Esophagus muscularis mucosa (tissue), 4 donors: ENCODE data around the gene SOX10. TPM values are rescaled to one million over a fixed set of nuclear protein-coding genes. Genes with fewer than 3 reads are reported as not detected.

Experiments used
- DNase-seq: peaks from one replicate; pipeline ENCODE4 v3.0.0-alpha.2; 2017; ENCODE audit errors: extremely low spot score
- H3K27ac ChIP-seq, 4 donors: fragments of 200-600 bp; sonication (generic); replicated peaks in 1 of 4; 1 replicate in 3 of 4; 2 replicates in 1 of 4; pipeline ENCODE4 v1.5.1; 2016 to 2019; ENCODE audit warnings: mild to moderate bottlenecking in 1 of 4
- H3K27me3 ChIP-seq, 4 donors: fragments of 200-600 bp; sonication (generic); one replicate each; pipeline versions ENCODE4 v1.5.1 to v1.6.0; 2016 to 2019
- H3K36me3 ChIP-seq, 4 donors: fragments of 200-600 bp; sonication (generic); one replicate each; pipeline ENCODE4 v1.5.1; 2016 to 2019
- H3K4me1 ChIP-seq, 4 donors: fragments of 200-600 bp; sonication (generic); one replicate each; pipeline ENCODE4 v1.5.1; 2016 to 2019
- H3K4me3 ChIP-seq, 4 donors: fragments of 200-600 bp; sonication (generic); 1 replicate in 2 of 4; 2 replicates in 2 of 4; pipeline ENCODE4 v1.5.1; 2016 to 2019; ENCODE audit warnings: mild to moderate bottlenecking in 4 of 4, moderate library complexity in 1 of 4
- H3K9me3 ChIP-seq, 4 donors: fragments of 200-600 bp; sonication (generic); 1 replicate in 3 of 4; 2 replicates in 1 of 4; pipeline ENCODE4 v1.5.1; 2016 to 2019
- EP300 ChIP-seq: sonication (generic); formaldehyde crosslinking; IDR thresholded peaks from one replicate; pipeline ENCODE4 v1.6.1; 2017; ENCODE audit warnings: antibody characterized with exemption
- POLR2A ChIP-seq: fragments of 450-650 bp; IDR thresholded peaks from one replicate; pipeline ENCODE4 v1.6.1; 2017; ENCODE audit warnings: antibody characterized with exemption, moderate library complexity, mild to moderate bottlenecking, low read depth
- POLR2AphosphoS5 ChIP-seq, 2 donors: sonication (generic); formaldehyde crosslinking; IDR thresholded peaks; one replicate each; pipeline ENCODE4 v1.6.1; 2017; ENCODE audit warnings: antibody characterized with exemption in 2 of 2
- WGBS: methylation state at CpG from one replicate; pipeline ENCODE4 v1.1.5; 2018; 5-methylcytosine and 5-hydroxymethylcytosine counted together
- intact Hi-C: fragments of 100-400 bp; cut with DNase I; formaldehyde crosslinking; loops from one replicate; pipeline ENCODE4 v1.15.1; 2023
- total RNA-seq, 4 donors: library from RNA; depleted of rRNA; stranded (reverse); fragments of >200 nt; gene quantifications; one replicate each; pipeline versions ENCODE4 v1.1.0 to v1.2.1, GENCODE V29; 2016
- TF ChIP-seq, protein P1 (sequence below), 3 experiments: fragments of 200-600 bp in 2 of 3; fragments of 450-650 bp in 1 of 3; sonication (generic) in 2 of 3; IDR thresholded peaks; one replicate each; pipeline ENCODE4 v1.5.1; 2017 to 2019; ENCODE audit warnings: antibody characterized with exemption in 3 of 3, mild to moderate bottlenecking in 2 of 3, moderate library complexity in 1 of 3

SOX10 gene
- total RNA-seq, 4 donors from 2014 or later: 10.3 to 29.5 (median 17.7) TPM

DNA sequence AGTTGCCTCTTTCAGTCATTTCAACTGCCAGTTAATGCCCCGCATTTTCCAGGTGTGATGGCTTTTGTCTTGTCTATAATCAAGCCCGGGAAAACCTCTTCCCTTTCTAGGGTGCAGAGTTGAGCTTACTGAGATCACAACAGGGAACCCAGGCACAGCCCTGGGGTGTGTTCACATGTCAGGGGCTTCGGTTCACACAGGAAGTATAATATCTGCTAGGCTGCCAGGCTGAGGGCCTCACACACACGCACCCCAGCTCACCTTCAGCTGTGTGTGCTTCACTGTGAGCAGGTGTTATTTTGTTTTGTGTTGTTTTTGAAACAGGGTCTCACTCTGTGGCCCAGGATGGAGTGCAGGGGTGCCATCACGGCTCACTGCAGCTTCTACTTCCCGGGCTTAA is 9.7 kb upstream of the SOX10 start:
- Histone ChIP-seq H3K4me1 (peaks cover 0 to 17% (median 5%) of the 10 kb centered on the region in 4 donors), H3K27ac (no peak overlapping the region), H3K27me3 (no peaks in the 10 kb centered on the region), H3K4me3 (no peak overlapping the region), H3K9me3 (no peaks in the 10 kb centered on the region), H3K36me3 (no peaks in the 10 kb centered on the region)
- DNase-seq: no peak
- intact Hi-C loops: no loop called here
- TF ChIP-seq POLR2A (no peak), EP300 (no peak), POLR2AphosphoS5 (IDR thresholded peaks at IDR 0.05) (no peak)
- TF ChIP-seq, protein P1, sequence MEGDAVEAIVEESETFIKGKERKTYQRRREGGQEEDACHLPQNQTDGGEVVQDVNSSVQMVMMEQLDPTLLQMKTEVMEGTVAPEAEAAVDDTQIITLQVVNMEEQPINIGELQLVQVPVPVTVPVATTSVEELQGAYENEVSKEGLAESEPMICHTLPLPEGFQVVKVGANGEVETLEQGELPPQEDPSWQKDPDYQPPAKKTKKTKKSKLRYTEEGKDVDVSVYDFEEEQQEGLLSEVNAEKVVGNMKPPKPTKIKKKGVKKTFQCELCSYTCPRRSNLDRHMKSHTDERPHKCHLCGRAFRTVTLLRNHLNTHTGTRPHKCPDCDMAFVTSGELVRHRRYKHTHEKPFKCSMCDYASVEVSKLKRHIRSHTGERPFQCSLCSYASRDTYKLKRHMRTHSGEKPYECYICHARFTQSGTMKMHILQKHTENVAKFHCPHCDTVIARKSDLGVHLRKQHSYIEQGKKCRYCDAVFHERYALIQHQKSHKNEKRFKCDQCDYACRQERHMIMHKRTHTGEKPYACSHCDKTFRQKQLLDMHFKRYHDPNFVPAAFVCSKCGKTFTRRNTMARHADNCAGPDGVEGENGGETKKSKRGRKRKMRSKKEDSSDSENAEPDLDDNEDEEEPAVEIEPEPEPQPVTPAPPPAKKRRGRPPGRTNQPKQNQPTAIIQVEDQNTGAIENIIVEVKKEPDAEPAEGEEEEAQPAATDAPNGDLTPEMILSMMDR (IDR thresholded peaks at IDR 0.05): no peak
- 82% methylated on average over 6 of the region's 6 CpGs for WGBS

DNA sequence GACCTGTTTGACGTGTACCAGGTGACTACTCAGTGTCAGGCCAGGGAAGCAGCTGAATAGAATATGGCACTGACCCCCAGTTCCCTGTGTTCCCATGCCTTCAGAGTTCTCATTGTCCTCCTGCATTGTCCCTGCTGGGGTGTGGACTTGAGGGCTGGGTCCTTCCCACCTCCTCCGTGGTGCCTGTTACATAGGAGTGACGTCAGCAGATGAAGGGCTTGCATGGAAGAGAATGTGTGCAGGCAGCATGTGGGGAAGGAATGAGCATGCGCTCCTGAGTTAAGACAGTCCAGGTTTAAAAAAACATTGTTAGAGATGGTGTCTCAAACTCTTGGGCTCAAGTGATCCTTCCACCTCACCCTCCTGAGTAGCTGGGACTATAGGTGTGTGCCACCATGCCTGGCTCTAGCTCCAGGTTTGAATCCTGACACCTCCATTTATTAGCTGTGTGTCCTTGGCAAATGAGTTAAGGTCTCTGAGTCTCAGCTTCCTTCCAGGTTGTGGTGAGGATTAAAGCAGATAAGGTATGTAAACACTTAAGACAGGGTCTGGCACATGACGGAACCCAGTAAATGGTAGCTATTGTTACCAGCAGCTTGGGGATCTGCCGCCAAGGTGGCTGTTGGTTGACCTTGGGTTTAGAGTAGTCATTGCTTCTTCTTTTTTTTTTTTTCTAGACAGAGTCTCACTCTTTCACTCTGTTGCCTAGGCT is 7.5 kb upstream of the SOX10 start:
- no peak for DNase-seq
- H3K4me1 ChIP-seq: peaks cover 0 to 16% (median 5%) of the 10 kb centered on the region in 4 donors
- intact Hi-C loops: no loop called here
- H3K27me3 ChIP-seq: no peaks in the 10 kb centered on the region
- WGBS: 72% methylated on average over 6 of the region's 6 CpGs
- H3K36me3 ChIP-seq: peaks cover 0 to 6% (median under 1%) of the 10 kb centered on the region in 4 donors
- H3K27ac ChIP-seq: no peak overlapping the region
- H3K4me3 ChIP-seq: no peak overlapping the region
- no peaks in the 10 kb centered on the region for H3K9me3 ChIP-seq
- no peak for TF ChIP-seq POLR2AphosphoS5 (IDR thresholded peaks at IDR 0.05)
- no peak for TF ChIP-seq EP300
- no peak for TF ChIP-seq POLR2A
- TF ChIP-seq, protein P1 (IDR thresholded peaks at IDR 0.05): no peak

DNA sequence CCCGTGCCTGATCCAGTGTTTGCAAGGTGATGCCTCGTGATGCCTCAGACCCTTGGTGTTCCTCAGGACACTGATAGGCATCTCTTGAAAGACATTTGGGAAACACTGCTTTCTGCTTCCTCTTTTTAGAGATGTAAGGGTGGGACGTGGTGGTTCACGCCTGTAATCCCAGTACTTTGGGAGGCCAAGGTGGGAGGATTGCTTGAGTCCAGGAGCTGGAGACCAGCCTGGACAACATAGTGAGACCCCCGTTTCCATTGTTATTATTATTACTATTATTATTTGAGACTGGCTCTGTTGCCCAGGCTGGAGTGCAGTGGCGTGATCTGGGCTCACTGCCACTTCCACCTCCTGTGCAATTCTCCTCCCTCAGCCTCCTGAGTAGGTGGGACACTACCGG is 6.5 kb upstream of the SOX10 start:
- no peak for DNase-seq
- Histone ChIP-seq H3K4me1 (peaks cover 0 to 6% (median 0%) of the 10 kb centered on the region in 4 donors), H3K27me3 (no peaks in the 10 kb centered on the region), H3K36me3 (peaks cover 4 to 16% (median 11%) of the 10 kb centered on the region in 4 donors), H3K27ac (no peak overlapping the region), H3K9me3 (no peaks in the 10 kb centered on the region), H3K4me3 (no peak overlapping the region)
- 92% methylated on average over 7 of the region's 7 CpGs for WGBS
- intact Hi-C loops: no loop called here
- TF ChIP-seq, protein P1 (IDR thresholded peaks at IDR 0.05): no peak
- TF ChIP-seq POLR2A (no peak), POLR2AphosphoS5 (IDR thresholded peaks at IDR 0.05) (no peak), EP300 (no peak)

DNA sequence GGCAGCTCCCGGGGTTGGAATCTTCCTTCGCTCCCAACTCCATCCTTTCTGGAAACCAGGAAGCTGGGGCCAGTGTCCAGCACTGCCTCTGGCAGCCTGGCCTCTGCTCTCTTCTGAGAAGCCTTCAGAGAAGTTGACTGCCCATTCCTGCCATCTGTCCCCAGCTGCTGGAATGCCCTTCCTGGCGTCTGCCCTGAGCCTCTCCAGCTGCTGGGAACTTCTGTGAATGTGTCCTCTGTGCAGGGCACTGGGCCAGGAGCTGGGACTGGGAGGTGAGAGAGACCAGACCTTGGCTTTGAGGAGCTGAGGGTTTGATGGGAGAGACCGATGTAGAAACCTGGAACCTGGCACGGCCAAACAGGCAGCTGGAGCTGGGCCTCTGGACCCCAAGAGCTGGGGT is 5.9 kb upstream of the SOX10 start:
- intact Hi-C loops: no loop called here
- peaks cover 4 to 16% (median 11%) of the 10 kb centered on the region in 4 donors for H3K36me3 ChIP-seq

More for the DNA sequence above, 5.9 kb upstream of the SOX10 start:
- H3K4me3 ChIP-seq: no peak overlapping the region
- WGBS: 93% methylated on average over 3 of the region's 5 CpGs
- H3K27ac ChIP-seq: peak overlapping the region in 1 of 4 donors; percentile 22
- no peak for DNase-seq
- no peak for TF ChIP-seq POLR2A
- no peak for TF ChIP-seq EP300
- TF ChIP-seq, protein P1 (IDR thresholded peaks at IDR 0.05): no peak
- TF ChIP-seq POLR2AphosphoS5 (IDR thresholded peaks at IDR 0.05): no peak
- H3K9me3 ChIP-seq: no peaks in the 10 kb centered on the region
- peaks cover 0 to 4% (median 0%) of the 10 kb centered on the region in 4 donors for H3K4me1 ChIP-seq
- no peaks in the 10 kb centered on the region for H3K27me3 ChIP-seq
